ENCODE results near the gene MS4A3. TPM values are rescaled to one million over a fixed set of nuclear protein-coding genes. Genes with fewer than 3 reads are reported as not detected.

The MS4A3 gene
- total RNA-seq, 2 experiments from 2014 or later, result not detected

Other genes starting within 250 kb of the MS4A3 start
- gene MRPL16, start 245.9 kb upstream of the MS4A3 start, total RNA-seq (2014; rRNA removed; shearing (Covaris generic)), result 133 and 159 TPM in 2 replicates
- 87.5 and 92.2 TPM in 2 replicates for gene MRPL16, start 245.9 kb upstream of the MS4A3 start, total RNA-seq (2022)
- gene CBLIF, start 211.2 kb upstream of the MS4A3 start, total RNA-seq (2014; rRNA removed; shearing (Covaris generic)), result not detected in 2 replicates
- not detected in 2 replicates for gene CBLIF, start 211.2 kb upstream of the MS4A3 start, total RNA-seq (2022)
- not detected in 2 replicates for gene TCN1, start 190.2 kb upstream of the MS4A3 start, total RNA-seq (2014; rRNA removed; shearing (Covaris generic))
- not detected in 2 replicates for gene TCN1, start 190.2 kb upstream of the MS4A3 start, total RNA-seq (2022)
- not detected in 2 replicates for gene OOSP3, start 177.9 kb upstream of the MS4A3 start, total RNA-seq (2014; rRNA removed; shearing (Covaris generic))
- not detected in 2 replicates for gene OOSP3, start 177.9 kb upstream of the MS4A3 start, total RNA-seq (2022)
- not detected in 2 replicates for gene OOSP1, start 118.2 kb upstream of the MS4A3 start, total RNA-seq (2014; rRNA removed; shearing (Covaris generic))
- not detected in 2 replicates for gene OOSP1, start 118.2 kb upstream of the MS4A3 start, total RNA-seq (2022)
- not detected in 2 replicates for gene OOSP4A, start 92.6 kb upstream of the MS4A3 start, total RNA-seq (2014; rRNA removed; shearing (Covaris generic))
- gene OOSP4A, start 92.6 kb upstream of the MS4A3 start, total RNA-seq (2022), result not detected in 2 replicates
- gene OOSP4B, start 39.5 kb upstream of the MS4A3 start, total RNA-seq (2014; rRNA removed; shearing (Covaris generic)), result not detected in 2 replicates
- not detected in 2 replicates for gene OOSP4B, start 39.5 kb upstream of the MS4A3 start, total RNA-seq (2022)
- gene OOSP2, start 16.3 kb upstream of the MS4A3 start, total RNA-seq (2014; rRNA removed; shearing (Covaris generic)), result not detected in 2 replicates
- not detected in 2 replicates for gene OOSP2, start 16.3 kb upstream of the MS4A3 start, total RNA-seq (2022)
- gene MS4A2, start 32.0 kb downstream of the MS4A3 start, total RNA-seq (2014; rRNA removed; shearing (Covaris generic)), result not detected in 2 replicates
- gene MS4A2, start 32.0 kb downstream of the MS4A3 start, total RNA-seq (2022), result not detected in 2 replicates
- gene MS4A6A, start 126.4 kb downstream of the MS4A3 start, total RNA-seq (2014; rRNA removed; shearing (Covaris generic)), result not detected in 2 replicates
- not detected in 2 replicates for gene MS4A6A, start 126.4 kb downstream of the MS4A3 start, total RNA-seq (2022)
- gene MS4A4E, start 186.5 kb downstream of the MS4A3 start, total RNA-seq (2014; rRNA removed; shearing (Covaris generic)), result not detected in 2 replicates
- not detected in 2 replicates for gene MS4A4E, start 186.5 kb downstream of the MS4A3 start, total RNA-seq (2022)
- 0.51 TPM in 1 of 2 replicates, not detected in the other for gene MS4A4A, start 224.0 kb downstream of the MS4A3 start, total RNA-seq (2014; rRNA removed; shearing (Covaris generic))
- gene MS4A4A, start 224.0 kb downstream of the MS4A3 start, total RNA-seq (2022), result not detected in 2 replicates